ENCODE results near the gene MUL1.
"Not testable (repeated sequence)": the region's sequence is repeated elsewhere in the genome, so short reads cannot be mapped to it uniquely, and the experiment has no call there.

Gene MUL1

GRCh38 chr1:20507564-20508410 is at the start of gene MUL1:
Gene MUL1 (minus strand): TSS chr1:20508151. CDS start chr1:20508024, 127 bp downstream.
- peak; percentile 76 for DNase-seq (ENCODE audit: low read depth, low spot score)

GRCh38 chr1:20555758-20556120 is 47.8 kb upstream of the MUL1 start:
- DNase-seq (ENCODE audit: low read depth, low spot score): no peak

DNA sequence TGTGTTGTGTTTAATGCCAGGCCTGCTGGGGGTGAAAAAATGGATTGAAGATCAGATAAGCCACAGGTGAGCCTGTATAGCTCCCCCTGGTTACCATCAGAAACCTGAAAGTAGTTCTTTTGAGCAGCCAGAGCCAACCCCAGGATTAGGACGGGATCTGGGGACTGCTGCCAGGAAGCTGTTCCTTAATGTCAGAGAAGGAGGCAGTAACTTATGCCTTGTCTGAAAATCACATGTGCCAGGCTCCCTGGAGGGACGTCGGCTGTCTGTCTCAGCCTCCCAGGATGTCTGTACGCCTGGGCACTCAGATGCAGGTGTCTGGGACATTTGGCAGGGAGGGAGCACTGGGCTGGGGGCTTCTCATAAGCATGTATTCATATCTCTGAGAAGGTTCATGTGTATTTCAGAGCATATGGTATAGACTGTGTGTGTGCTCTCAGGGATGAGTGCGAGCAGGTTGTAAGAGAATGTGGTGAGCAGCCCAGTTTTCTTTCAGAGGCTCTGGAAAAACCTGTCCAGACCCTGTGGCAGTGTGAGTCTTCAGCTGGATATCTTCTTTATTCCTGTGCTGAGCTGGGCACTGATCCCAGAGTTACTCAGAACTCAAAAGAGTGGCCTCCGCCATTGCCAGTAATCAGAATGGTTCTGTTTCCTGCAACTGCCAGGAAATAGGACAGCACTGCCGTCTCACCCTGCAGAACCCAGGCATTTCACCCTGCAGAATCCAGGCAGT is 47.2 kb upstream of the MUL1 start:
- no peak for DNase-seq (ENCODE audit: low read depth, low spot score)

- no peak for DNase-seq (ENCODE audit: low read depth, low spot score)
Observed at GRCh38 chr1:20552728-20553445, 44.9 kb upstream of the MUL1 start.

DNA sequence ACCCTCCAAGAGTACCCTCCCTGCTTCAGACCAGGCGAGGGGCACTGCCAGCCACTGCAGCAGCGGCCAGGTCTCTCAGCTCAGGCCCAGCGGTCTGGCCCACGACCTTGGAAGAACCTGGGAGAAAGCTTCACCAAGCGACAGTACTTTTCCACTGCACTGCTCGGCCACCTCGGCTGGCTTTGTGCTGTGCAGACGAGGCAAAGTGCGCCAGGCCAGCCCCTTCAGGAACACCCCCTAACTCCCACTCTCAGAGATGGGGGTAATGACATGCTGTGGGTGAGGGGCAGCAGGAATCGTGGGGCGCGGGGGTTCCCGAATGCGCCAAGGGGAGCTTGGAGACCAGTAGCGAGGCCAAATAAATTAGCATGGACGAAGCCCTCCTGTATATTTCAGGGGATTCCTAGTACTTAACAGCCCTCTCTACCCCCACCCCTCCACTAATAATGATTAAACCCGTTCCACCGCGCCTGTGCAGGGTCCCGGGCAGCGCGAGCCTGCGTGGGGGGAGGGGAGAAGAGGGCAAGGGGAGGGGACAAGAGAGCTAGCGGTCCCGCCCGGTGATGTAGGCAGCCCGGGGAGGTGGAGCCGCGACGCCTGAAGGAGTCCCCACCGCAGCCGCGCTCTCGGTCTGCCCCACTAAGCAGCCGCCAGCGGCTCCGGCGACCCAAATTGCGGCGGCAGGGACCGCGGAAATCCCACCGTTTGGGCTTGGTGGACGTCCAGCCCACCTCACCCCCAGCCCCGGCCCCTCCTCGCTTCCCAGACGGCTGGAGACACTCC is 44.2 kb upstream of the MUL1 start, which contains the start of gene FAM43B:
TSS of gene FAM43B (plus strand) at position 629 of the 783 bp plus-strand sequence. CDS start 401 bp downstream, outside the sequence.
- no peak for DNase-seq (ENCODE audit: low read depth, low spot score)

GRCh38 chr1:20551161-20551560 is 43.2 kb upstream of the MUL1 start:
- DNase-seq (ENCODE audit: low read depth, low spot score): no peak

DNA sequence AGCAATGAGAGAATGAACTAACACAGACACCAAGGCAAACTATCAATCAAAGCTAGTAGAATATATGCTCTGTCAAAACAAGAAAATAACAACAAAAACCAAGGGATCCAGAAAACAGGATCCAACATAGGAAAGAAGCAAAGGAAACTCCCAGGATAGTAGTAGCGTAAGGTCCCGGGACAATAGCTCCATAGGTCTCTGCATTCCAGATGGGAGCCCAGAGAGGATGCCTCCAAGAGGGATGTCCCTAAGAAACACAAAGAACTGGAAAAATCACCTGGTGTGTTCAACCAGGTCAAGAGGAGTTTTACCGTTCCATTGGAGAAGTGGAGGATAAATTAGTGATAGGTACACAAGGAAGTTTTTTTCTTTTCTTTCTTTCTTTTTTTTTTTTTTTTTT is 38.7 kb upstream of the MUL1 start:
- no peak for DNase-seq (ENCODE audit: low read depth, low spot score)

GRCh38 chr1:20540281-20540680 is 32.3 kb upstream of the MUL1 start:
- no peak for DNase-seq (ENCODE audit: low read depth, low spot score)

DNA sequence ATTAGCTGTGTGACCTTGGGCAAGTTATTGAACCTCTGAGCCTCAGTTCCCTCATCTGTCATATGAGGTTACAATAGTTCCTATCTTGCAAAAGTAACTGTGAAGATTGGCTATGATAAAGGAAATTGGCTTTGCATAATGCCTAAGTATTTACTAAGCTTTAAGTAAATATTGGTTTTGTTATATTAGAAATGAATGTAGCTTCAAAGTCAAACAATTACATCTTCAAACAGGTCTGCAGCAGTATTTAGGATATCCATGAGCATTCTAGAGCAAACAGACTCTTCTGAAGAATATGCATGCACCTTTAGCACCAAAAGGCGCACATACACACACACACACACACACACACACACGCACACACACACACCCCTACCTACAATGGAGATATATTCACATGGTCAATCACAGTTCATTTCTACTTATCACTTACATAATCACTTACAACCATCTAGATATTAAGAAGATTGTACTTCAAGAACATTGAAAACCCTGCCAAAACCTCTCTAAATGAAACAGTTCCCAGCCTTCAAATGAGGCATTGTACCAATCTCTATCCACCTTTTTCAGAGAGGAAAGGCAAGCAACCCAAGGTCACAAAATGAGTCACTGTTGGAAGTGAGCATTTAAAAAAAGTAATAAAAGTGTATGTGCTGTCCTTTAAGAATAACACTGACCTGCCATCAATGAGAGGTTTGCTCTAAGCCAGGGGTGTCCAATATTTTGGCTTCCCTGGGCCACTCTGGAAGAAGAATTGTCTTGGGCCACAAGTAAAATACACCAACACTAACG is 31.0 kb upstream of the MUL1 start:
- no peak for DNase-seq (ENCODE audit: low read depth, low spot score)

DNA sequence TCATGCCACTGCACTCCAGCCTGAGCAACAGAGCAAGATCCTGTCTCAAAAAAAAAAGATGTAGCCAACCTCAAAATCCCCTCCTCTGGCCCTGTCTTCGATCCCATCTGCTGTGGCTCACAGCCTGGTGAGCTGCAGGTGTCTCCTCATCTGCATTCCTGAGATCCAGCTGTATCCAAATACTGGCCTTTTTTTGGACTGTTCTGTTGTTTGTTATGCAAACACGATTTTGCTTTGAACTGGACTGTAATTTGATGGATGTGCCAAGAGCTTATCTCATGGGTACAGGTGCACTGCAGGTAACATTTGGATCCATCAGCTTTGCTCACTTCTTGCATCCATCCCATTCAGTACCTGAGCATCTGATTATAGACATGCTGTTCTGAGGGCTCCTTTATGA is 30.3 kb upstream of the MUL1 start:
- DNase-seq (ENCODE audit: low read depth, low spot score): no peak

DNA sequence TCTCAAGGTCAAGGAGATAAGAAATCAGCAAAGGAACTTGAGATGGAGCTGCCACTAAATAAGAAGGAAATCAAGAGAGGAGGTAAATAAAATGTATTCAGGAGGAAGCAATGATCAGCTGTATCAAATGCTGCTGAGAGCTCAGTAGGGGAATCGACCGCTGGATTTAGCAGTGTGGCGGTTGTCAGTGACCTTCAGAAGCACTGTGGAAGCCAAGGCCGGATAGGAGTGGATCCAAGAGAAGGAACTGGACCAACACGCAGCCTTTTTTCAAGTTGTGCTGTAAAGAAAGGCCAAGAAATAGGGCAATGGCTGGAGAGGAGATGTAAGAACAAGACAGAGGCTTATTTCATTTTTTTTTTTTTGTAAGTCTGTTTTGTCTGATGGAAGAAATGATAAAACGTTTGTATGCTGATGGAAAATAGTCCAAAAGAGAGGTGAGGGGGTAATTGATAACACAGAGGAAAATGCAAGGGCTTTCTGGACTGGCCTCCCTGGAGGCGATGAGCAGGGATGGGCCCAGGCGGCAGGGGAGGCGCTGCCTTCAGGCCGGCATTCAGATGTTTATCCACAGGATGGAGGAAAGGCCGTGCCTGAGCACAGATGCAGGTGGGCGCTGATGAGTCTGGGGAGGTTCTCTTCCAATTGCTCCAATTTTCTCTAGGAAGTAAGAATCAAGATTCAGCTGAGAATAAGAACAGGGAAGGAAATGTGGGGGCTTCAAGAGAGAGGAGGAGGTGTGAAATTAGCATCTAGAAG is 26.9 kb upstream of the MUL1 start:
- no peak for DNase-seq (ENCODE audit: low read depth, low spot score)

- DNase-seq (ENCODE audit: low read depth, low spot score): no peak
Observed at GRCh38 chr1:20533635-20534034, 25.7 kb upstream of the MUL1 start.

- no peak for DNase-seq (ENCODE audit: low read depth, low spot score)
Observed at GRCh38 chr1:20530901-20531300, 22.9 kb upstream of the MUL1 start.

GRCh38 chr1:20530306-20530705 is 22.4 kb upstream of the MUL1 start:
- no peak for DNase-seq (ENCODE audit: low read depth, low spot score)

DNA sequence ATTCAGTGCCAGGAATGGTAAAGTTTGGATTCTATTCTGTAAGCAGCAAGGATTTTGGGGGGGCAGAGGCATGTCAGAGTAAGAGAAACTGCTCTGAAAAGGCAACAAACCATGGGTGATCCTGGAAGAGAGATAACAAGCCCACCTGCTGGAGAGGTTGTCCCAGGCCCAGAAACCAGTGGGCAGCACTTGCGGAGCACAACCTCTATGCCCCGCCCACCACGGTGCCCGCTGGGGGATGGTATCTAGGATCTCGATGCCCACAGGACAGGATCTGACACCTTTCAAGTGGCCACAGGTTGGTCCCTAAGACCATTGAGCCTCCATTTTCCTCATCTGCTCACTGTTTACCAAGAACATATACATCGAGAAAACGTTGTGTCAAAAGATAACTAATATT is 20.3 kb upstream of the MUL1 start:
- DNase-seq (ENCODE audit: low read depth, low spot score): no peak

GRCh38 chr1:20526267-20526666 is 18.3 kb upstream of the MUL1 start:
- DNase-seq (ENCODE audit: low read depth, low spot score): no peak

DNA sequence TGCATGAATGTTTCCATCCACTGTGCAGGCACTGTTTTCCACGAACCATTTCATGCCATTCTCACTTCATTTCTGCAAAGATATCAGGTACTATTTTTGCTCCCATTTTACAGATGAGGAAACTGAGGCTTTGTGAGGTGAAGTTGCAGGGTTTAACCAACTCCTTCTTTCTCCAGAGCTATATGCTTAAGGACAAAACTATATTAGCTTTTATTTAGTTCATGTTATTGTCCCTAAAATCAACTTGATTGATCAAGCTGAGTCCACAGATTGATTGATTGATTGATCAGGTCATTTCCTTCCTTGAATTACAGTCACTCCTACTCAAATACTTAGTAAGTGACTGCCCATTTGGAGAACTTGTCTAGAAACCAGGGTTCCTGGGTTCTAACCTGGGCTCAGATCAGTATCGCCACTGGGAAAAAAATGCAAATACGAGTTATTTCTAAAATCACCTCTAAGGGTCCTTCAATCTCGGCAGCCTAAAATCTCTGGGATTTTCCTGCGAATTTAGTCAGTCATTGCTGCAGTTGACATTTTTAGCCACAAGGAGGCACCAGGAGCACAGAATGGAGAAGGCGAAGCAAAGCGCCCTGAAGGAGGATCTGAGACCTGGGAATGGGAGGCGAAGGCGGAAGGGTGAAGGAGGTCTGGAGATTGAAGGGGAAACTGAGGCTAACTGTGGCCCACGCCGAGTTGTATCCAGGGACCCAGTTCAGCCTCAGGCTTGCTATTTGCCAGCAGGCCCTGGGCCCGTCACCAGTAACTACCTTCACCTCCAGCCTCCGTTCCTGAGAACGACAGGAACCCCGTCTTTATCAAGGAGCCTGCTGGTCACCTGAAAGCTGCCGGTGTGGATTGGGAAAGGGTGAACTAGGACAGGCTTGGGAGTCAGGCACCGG is 14.3 kb upstream of the MUL1 start:
- peak; percentile 47 for DNase-seq (ENCODE audit: low read depth, low spot score)

GRCh38 chr1:20519609-20520262 is 11.8 kb upstream of the MUL1 start:
- not testable (repeated sequence) for DNase-seq (ENCODE audit: low read depth, low spot score)
